Common myeloid progenitor, CD34-positive (primary cell): Measurements from ENCODE around the gene FMNL2.
A peak's percentile ranks its signal among the peaks of the same experiment; 100 is the strongest.

Source experiments
- CTCF ChIA-PET: fragments of 350-600 bp; sonication (Branson Sonifier 250); formaldehyde crosslinking; loops from one replicate; lab custom pipeline; 2021; ENCODE audit warnings: antibody characterized with exemption; lab: Charles Lee
- POLR2A ChIA-PET: fragments of 350-600 bp; sonication (Branson Sonifier 250); formaldehyde crosslinking; loops from one replicate; lab custom pipeline; 2021; ENCODE audit warnings: antibody characterized with exemption; lab: Charles Lee
- DNase-seq, 3 donors: peaks; one replicate each; pipeline versions ENCODE4 v3.0.0 to v3.0.0-alpha.2; 2013
- H3K27ac ChIP-seq, 2 experiments: 1 replicate in 1 of 2; 2 replicates in 1 of 2; pipeline ENCODE4 v1.7.0; 2013; ENCODE audit warnings: inconsistent platforms in 2 of 2, low read length in 2 of 2, mild to moderate bottlenecking in 2 of 2, low read depth in 1 of 2, moderate library complexity in 1 of 2; ENCODE audit not compliant: severe bottlenecking in 2 of 2, insufficient read depth in 1 of 2, poor library complexity in 1 of 2
- H3K27me3 ChIP-seq, 5 experiments: replicated peaks in 2 of 5; 1 replicate in 3 of 5; 2 replicates in 2 of 5; pipeline versions ENCODE4 v1.6.1 to v1.7.0; 2013; ENCODE audit warnings: low read length in 4 of 5, mild to moderate bottlenecking in 2 of 5, moderate library complexity in 2 of 5, inconsistent platforms in 1 of 5; ENCODE audit not compliant: insufficient read depth in 5 of 5, control insufficient read depth in 4 of 5
- H3K36me3 ChIP-seq, 4 experiments: 1 replicate in 2 of 4; 2 replicates in 2 of 4; pipeline versions ENCODE4 v1.6.1 to v1.7.0; 2013; ENCODE audit warnings: low read length in 3 of 4, control low read depth in 1 of 4, mild to moderate bottlenecking in 1 of 4; ENCODE audit not compliant: control insufficient read depth in 4 of 4, insufficient read depth in 4 of 4
- H3K4me1 ChIP-seq, 4 experiments: 1 replicate in 3 of 4; 2 replicates in 1 of 4; pipeline versions ENCODE4 v1.6.1 to v1.7.1; 2013; ENCODE audit warnings: low read length in 3 of 4, mild to moderate bottlenecking in 3 of 4, control low read depth in 1 of 4, inconsistent platforms in 1 of 4, moderate library complexity in 1 of 4; ENCODE audit not compliant: control insufficient read depth in 4 of 4, insufficient read depth in 4 of 4; ENCODE audit errors: control extremely low read depth in 1 of 4
- H3K4me3 ChIP-seq, 7 experiments: 1 replicate in 4 of 7; 2 replicates in 3 of 7; pipeline versions ENCODE4 v1.5.1 to v1.7.0; 2013; ENCODE audit warnings: mild to moderate bottlenecking in 7 of 7, low read length in 6 of 7, moderate library complexity in 6 of 7, inconsistent platforms in 2 of 7, low read depth in 2 of 7, control low read depth in 1 of 7; ENCODE audit not compliant: insufficient read depth in 4 of 7, control insufficient read depth in 1 of 7; ENCODE audit errors: extremely low read depth in 1 of 7
- H3K9me3 ChIP-seq, 5 experiments: 1 replicate in 4 of 5; 2 replicates in 1 of 5; pipeline versions ENCODE4 v1.6.1 to v1.7.1; 2013; ENCODE audit warnings: low read length in 4 of 5, mild to moderate bottlenecking in 2 of 5, inconsistent platforms in 1 of 5, low read depth in 1 of 5, moderate library complexity in 1 of 5; ENCODE audit not compliant: control insufficient read depth in 4 of 5, insufficient read depth in 2 of 5; ENCODE audit errors: control extremely low read depth in 1 of 5
- WGBS: methylation state at CpG from one replicate; pipeline ENCODE4 v1.1.5; 2013; ENCODE audit not compliant: insufficient coverage; 5-methylcytosine and 5-hydroxymethylcytosine counted together

The FMNL2 gene

GRCh38 chr2:152399003-152399402 is 64.0 kb downstream of the FMNL2 start:
- no peaks in the 10 kb centered on the region for H3K9me3 ChIP-seq
- no peak overlapping the region for H3K27ac ChIP-seq
- DNase-seq: no peak
- H3K4me3 ChIP-seq: no peak overlapping the region
- ChIA-PET POLR2A (no interaction called here), CTCF (no interaction called here)
- WGBS: 90% methylated on average over 4 of the region's 4 CpGs
- H3K4me1 ChIP-seq: peaks cover 0 to 2% (median 0%) of the 10 kb centered on the region in 4 experiments
- H3K36me3 ChIP-seq: no peaks in the 10 kb centered on the region
- no peaks in the 10 kb centered on the region for H3K27me3 ChIP-seq

GRCh38 chr2:152400607-152401214 is 65.7 kb downstream of the FMNL2 start:
- Histone ChIP-seq H3K27me3 (no peaks in the 10 kb centered on the region), H3K4me3 (no peak overlapping the region), H3K4me1 (peaks cover 0 to 2% (median 0%) of the 10 kb centered on the region in 4 experiments), H3K36me3 (no peaks in the 10 kb centered on the region), H3K27ac (no peak overlapping the region), H3K9me3 (no peaks in the 10 kb centered on the region)
- POLR2A ChIA-PET: no interaction called here
- no CpG with 5 or more reads among the region's 2 CpGs for WGBS
- CTCF ChIA-PET: no interaction called here
- DNase-seq: no peak

- Histone ChIP-seq H3K4me3 (no peak overlapping the region), H3K9me3 (no peaks in the 10 kb centered on the region), H3K4me1 (peaks cover 0 to 13% (median under 1%) of the 10 kb centered on the region in 4 experiments), H3K27me3 (no peaks in the 10 kb centered on the region), H3K27ac (no peak overlapping the region), H3K36me3 (no peaks in the 10 kb centered on the region)
- WGBS: 93% methylated on average over 3 of the region's 12 CpGs
- ChIA-PET CTCF (interaction anchor here (0.9 kb wide), 1 partner anchor 12 kb away, joined by 3 read pairs; no protein-coding TSS in a partner anchor), POLR2A (no interaction called here)
- DNase-seq: peak in 1 of 3 donors; percentile 8
These were observed 68.1 kb downstream of the FMNL2 start for GRCh38 chr2:152402780-152403759.

- no peaks in the 10 kb centered on the region for H3K27me3 ChIP-seq
- H3K36me3 ChIP-seq: no peaks in the 10 kb centered on the region
- H3K4me3 ChIP-seq: no peak overlapping the region
- ChIA-PET CTCF (interaction anchor here (1.5 to 1.9 kb wide), 2 partner anchors 11 to 81 kb away, joined by 3 to 6 read pairs; no protein-coding TSS in a partner anchor), POLR2A (no interaction called here)
- no peak overlapping the region for H3K27ac ChIP-seq
- no peak for DNase-seq
- H3K4me1 ChIP-seq: peaks cover 1 to 20% (median 2%) of the 10 kb centered on the region in 4 experiments
- no peaks in the 10 kb centered on the region for H3K9me3 ChIP-seq
- WGBS: 100% methylated on average over 2 of the region's 2 CpGs
These were observed 70.5 kb downstream of the FMNL2 start for GRCh38 chr2:152405206-152406118.

GRCh38 chr2:152406119-152406835 is 71.3 kb downstream of the FMNL2 start:
- no peak overlapping the region for H3K4me3 ChIP-seq
- H3K4me1 ChIP-seq: peaks cover 7 to 28% (median 10%) of the 10 kb centered on the region in 4 experiments
- DNase-seq: no peak
- CTCF ChIA-PET: interaction anchor here (1.5 to 1.9 kb wide), 2 partner anchors 12 to 80 kb away, joined by 3 to 6 read pairs; no protein-coding TSS in a partner anchor
- H3K9me3 ChIP-seq: no peaks in the 10 kb centered on the region
- POLR2A ChIA-PET: no interaction called here
- H3K36me3 ChIP-seq: no peaks in the 10 kb centered on the region
- WGBS: no CpG with 5 or more reads among the region's 2 CpGs
- H3K27me3 ChIP-seq: no peaks in the 10 kb centered on the region
- H3K27ac ChIP-seq: no peak overlapping the region

GRCh38 chr2:152406836-152407161 is 71.8 kb downstream of the FMNL2 start:
- WGBS: no CpG with 5 or more reads among the region's 2 CpGs
- CTCF ChIA-PET: interaction anchor here (1.5 kb wide), 1 partner anchor 79 kb away, joined by 3 read pairs; no protein-coding TSS in a partner anchor
- Histone ChIP-seq H3K9me3 (no peaks in the 10 kb centered on the region), H3K27ac (no peak overlapping the region), H3K36me3 (no peaks in the 10 kb centered on the region), H3K4me3 (peak overlapping the region in 1 of 7 experiments; percentile 39), H3K27me3 (no peaks in the 10 kb centered on the region), H3K4me1 (peaks cover 7 to 33% (median 12%) of the 10 kb centered on the region in 4 experiments)
- POLR2A ChIA-PET: interaction anchor here (0.6 kb wide), 1 partner anchor 71 kb away, joined by 3 read pairs; no protein-coding TSS in a partner anchor
- no peak for DNase-seq
